Neuron (in vitro differentiated cells): ENCODE measurements around the gene MYO7A.
"Not testable (repeated sequence)": the region's sequence is repeated elsewhere in the genome, so short reads cannot be mapped to it uniquely, and the experiment has no call there.

ENCODE experiments used
- H2AFZ ChIP-seq: one replicate; pipeline ENCODE4 v1.6.1; 2013; ENCODE audit warnings: low read depth, mild to moderate bottlenecking, inconsistent platforms, low read length, moderate library complexity
- H3K27me3 ChIP-seq: one replicate; pipeline ENCODE4 v1.6.1; 2013; ENCODE audit warnings: low read length; ENCODE audit not compliant: insufficient read depth
- H3K36me3 ChIP-seq: one replicate; pipeline ENCODE4 v1.6.1; 2013; ENCODE audit warnings: low read length; ENCODE audit not compliant: insufficient read depth
- H3K4me1 ChIP-seq: one replicate; pipeline ENCODE4 v1.6.1; 2013; ENCODE audit warnings: low read length; ENCODE audit not compliant: insufficient read depth
- H3K4me3 ChIP-seq: 2 replicates; pipeline ENCODE4 v1.5.1; 2013; ENCODE audit warnings: mild to moderate bottlenecking, low read length, moderate library complexity
- H3K9me3 ChIP-seq: one replicate; pipeline ENCODE4 v1.6.1; 2013; ENCODE audit warnings: low read length

The MYO7A gene

GRCh38 chr11:77097180-77097579 is 30.9 kb upstream of the MYO7A start:
- Histone ChIP-seq H3K9me3 (peaks cover 11% of the 10 kb centered on the region), H3K36me3 (peaks cover 38% of the 10 kb centered on the region)
- H2AFZ ChIP-seq, H3K4me1 ChIP-seq, H3K27me3 ChIP-seq, H3K4me3 ChIP-seq: not testable (repeated sequence)

GRCh38 chr11:77100166-77101042 is 27.6 kb upstream of the MYO7A start:
- H2AFZ ChIP-seq: no peak overlapping the region
- H3K9me3 ChIP-seq: peaks cover 9% of the 10 kb centered on the region
- H3K27me3 ChIP-seq: no peaks in the 10 kb centered on the region
- no peak overlapping the region for H3K4me3 ChIP-seq
- H3K36me3 ChIP-seq: peaks cover 38% of the 10 kb centered on the region
- no peaks in the 10 kb centered on the region for H3K4me1 ChIP-seq

- Histone ChIP-seq H2AFZ (no peak overlapping the region), H3K36me3 (peaks cover 31% of the 10 kb centered on the region), H3K9me3 (peaks cover 6% of the 10 kb centered on the region), H3K4me1 (no peaks in the 10 kb centered on the region), H3K27me3 (no peaks in the 10 kb centered on the region), H3K4me3 (no peak overlapping the region)
These were observed 27.0 kb upstream of the MYO7A start for GRCh38 chr11:77101043-77101537.

- Histone ChIP-seq H3K4me1 (no peaks in the 10 kb centered on the region), H2AFZ (no peak within 1 kb of the TSS), H3K36me3 (peaks cover 29% of the 10 kb centered on the region), H3K27me3 (no peaks in the 10 kb centered on the region), H3K4me3 (no peak within 1 kb of the TSS), H3K9me3 (no peaks in the 10 kb centered on the region)
These were observed 25.5 kb upstream of the MYO7A start, which contains the start of gene OMP for GRCh38 chr11:77102246-77103210. Gene OMP, plus strand, starts transcription at chr11:77102840. Its CDS starts 0 bp downstream, at chr11:77102840.

- no peaks in the 10 kb centered on the region for H3K9me3 ChIP-seq
- no peak overlapping the region for H2AFZ ChIP-seq
- no peaks in the 10 kb centered on the region for H3K4me1 ChIP-seq
- H3K27me3 ChIP-seq: no peaks in the 10 kb centered on the region
- H3K4me3 ChIP-seq: no peak overlapping the region
- peaks cover 29% of the 10 kb centered on the region for H3K36me3 ChIP-seq
These were observed 24.7 kb upstream of the MYO7A start for GRCh38 chr11:77103319-77103718.

- H3K36me3 ChIP-seq: peaks cover 29% of the 10 kb centered on the region
- H2AFZ ChIP-seq: no peak overlapping the region
- H3K27me3 ChIP-seq: no peaks in the 10 kb centered on the region
- no peaks in the 10 kb centered on the region for H3K9me3 ChIP-seq
- H3K4me3 ChIP-seq: no peak overlapping the region
- H3K4me1 ChIP-seq: no peaks in the 10 kb centered on the region
These were observed 23.3 kb upstream of the MYO7A start for GRCh38 chr11:77104727-77105126.

GRCh38 chr11:77106321-77106720 is 21.7 kb upstream of the MYO7A start:
- H3K9me3 ChIP-seq: no peaks in the 10 kb centered on the region
- no peak overlapping the region for H2AFZ ChIP-seq
- no peaks in the 10 kb centered on the region for H3K4me1 ChIP-seq
- no peaks in the 10 kb centered on the region for H3K27me3 ChIP-seq
- peaks cover 21% of the 10 kb centered on the region for H3K36me3 ChIP-seq
- H3K4me3 ChIP-seq: no peak overlapping the region

GRCh38 chr11:77106759-77107158 is 21.3 kb upstream of the MYO7A start:
- no peaks in the 10 kb centered on the region for H3K9me3 ChIP-seq
- H3K4me3 ChIP-seq: no peak overlapping the region
- no peak overlapping the region for H2AFZ ChIP-seq
- no peaks in the 10 kb centered on the region for H3K4me1 ChIP-seq
- H3K27me3 ChIP-seq: no peaks in the 10 kb centered on the region
- H3K36me3 ChIP-seq: peaks cover 21% of the 10 kb centered on the region

- Histone ChIP-seq H3K4me3 (no peak overlapping the region), H2AFZ (no peak overlapping the region), H3K27me3 (no peaks in the 10 kb centered on the region), H3K4me1 (no peaks in the 10 kb centered on the region), H3K36me3 (peaks cover 18% of the 10 kb centered on the region), H3K9me3 (no peaks in the 10 kb centered on the region)
These were observed 20.1 kb upstream of the MYO7A start for GRCh38 chr11:77107950-77108349.

- Histone ChIP-seq H3K36me3 (peaks cover 20% of the 10 kb centered on the region), H3K4me1 (no peaks in the 10 kb centered on the region), H3K9me3 (no peaks in the 10 kb centered on the region), H3K27me3 (no peaks in the 10 kb centered on the region), H3K4me3 (no peak overlapping the region), H2AFZ (no peak overlapping the region)
These were observed 19.6 kb upstream of the MYO7A start for GRCh38 chr11:77108436-77108835.

GRCh38 chr11:77109236-77110019 is 18.6 kb upstream of the MYO7A start:
- no peak overlapping the region for H3K4me3 ChIP-seq

GRCh38 chr11:77110836-77111235 is 17.2 kb upstream of the MYO7A start:
- no peak overlapping the region for H2AFZ ChIP-seq

More at GRCh38 chr11:77109236-77110019, 18.6 kb upstream of the MYO7A start:
- Histone ChIP-seq H2AFZ (no peak overlapping the region), H3K9me3 (no peaks in the 10 kb centered on the region), H3K4me1 (no peaks in the 10 kb centered on the region), H3K36me3 (peaks cover 21% of the 10 kb centered on the region), H3K27me3 (no peaks in the 10 kb centered on the region)

More at GRCh38 chr11:77110836-77111235, 17.2 kb upstream of the MYO7A start:
- Histone ChIP-seq H3K9me3 (no peaks in the 10 kb centered on the region), H3K4me1 (no peaks in the 10 kb centered on the region), H3K27me3 (no peaks in the 10 kb centered on the region), H3K4me3 (no peak overlapping the region), H3K36me3 (peaks cover 30% of the 10 kb centered on the region)
